ENCODE results near the gene C4BPB. TPM values are rescaled to one million over a fixed set of nuclear protein-coding genes. Genes with fewer than 3 reads are reported as not detected.

Gene C4BPB
- total RNA-seq, 1 donor from 2014 or later, result 0.25 TPM

DNA sequence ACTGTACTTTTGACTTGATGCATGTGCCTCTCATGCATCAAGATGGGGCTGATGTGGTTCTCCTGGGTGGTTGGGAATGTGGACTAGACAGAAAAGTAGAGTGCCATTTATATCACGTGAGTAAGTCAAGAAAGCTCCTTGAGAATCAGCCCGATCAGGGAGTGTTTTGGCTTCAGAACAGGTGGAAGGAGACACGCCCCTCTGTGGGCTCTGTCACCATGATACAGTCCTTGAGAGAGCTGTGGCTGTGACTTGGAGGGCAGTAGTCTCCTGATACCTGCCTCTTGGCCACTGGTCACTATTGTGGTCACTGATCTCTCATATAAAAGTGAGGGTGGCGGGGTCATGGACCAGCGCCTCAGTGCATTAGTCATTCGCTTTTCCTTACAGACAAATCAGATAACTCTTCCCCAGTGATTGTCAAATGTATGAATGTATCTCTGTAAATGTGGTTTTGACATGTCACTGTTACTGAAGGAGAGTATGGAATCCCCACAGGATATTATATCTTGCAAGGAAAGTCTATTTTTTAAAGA lies 8.9 kb upstream of the C4BPB start:
- Histone ChIP-seq H3K79me2 (ENCODE audit: insufficient read depth, low read length) (no peaks in the 10 kb centered on the region), H3K27me3 (ENCODE audit: insufficient read depth, low read length) (peaks cover 5% of the 10 kb centered on the region), H3K4me3 (ENCODE audit: insufficient read depth, low read depth, low read length) (no peak overlapping the region), H3K9me3 (ENCODE audit: insufficient read depth, low read depth, low read length) (no peaks in the 10 kb centered on the region), H2AFZ (ENCODE audit: low read depth, low read length) (no peak overlapping the region), H3K9ac (ENCODE audit: low read length) (no peak overlapping the region), H3K4me2 (ENCODE audit: low read length) (no peak overlapping the region), H4K20me1 (ENCODE audit: insufficient read depth, low read length) (no peaks in the 10 kb centered on the region), H3K27ac (ENCODE audit: low read depth, low read length) (no peak overlapping the region), H3K36me3 (ENCODE audit: insufficient read depth, low read length) (no peaks in the 10 kb centered on the region), H3K4me1 (ENCODE audit: insufficient read depth, low read length) (no peaks in the 10 kb centered on the region)
- Mint-ChIP-seq H3K4me1 (ENCODE audit: low read depth, unreplicated experiment) (peaks cover 9% of the 10 kb centered on the region), H3K4me3 (ENCODE audit: unreplicated experiment) (no peak overlapping the region), H3K9me3 (ENCODE audit: unreplicated experiment) (peaks cover 2% of the 10 kb centered on the region), H3K36me3 (ENCODE audit: low read depth, unreplicated experiment) (no peaks in the 10 kb centered on the region), H3K27me3 (ENCODE audit: low read depth, unreplicated experiment) (no peaks in the 10 kb centered on the region), H3K27ac (ENCODE audit: unreplicated experiment) (no peak overlapping the region)
- FAIRE-seq, result no peak
- TF ChIP-seq EZH2 (IDR thresholded peaks at IDR 0.05; ENCODE audit: insufficient read depth, low read length), result no peak
- TF ChIP-seq CTCF (IDR thresholded peaks at IDR 0.05; ENCODE audit: insufficient read depth, low read depth, low read length), result no peak
- no peak for DNase-seq (ENCODE audit: low read depth)

GRCh38 chr1:207081088-207081487 lies 7.6 kb upstream of the C4BPB start:
- no peaks in the 10 kb centered on the region for H3K36me3 Mint-ChIP-seq (ENCODE audit: low read depth, unreplicated experiment)
- Histone ChIP-seq H3K9me3 (ENCODE audit: insufficient read depth, low read depth, low read length) (no peaks in the 10 kb centered on the region), H3K4me1 (ENCODE audit: insufficient read depth, low read length) (no peaks in the 10 kb centered on the region), H3K4me3 (ENCODE audit: insufficient read depth, low read depth, low read length) (no peak overlapping the region), H2AFZ (ENCODE audit: low read depth, low read length) (no peak overlapping the region), H3K36me3 (ENCODE audit: insufficient read depth, low read length) (no peaks in the 10 kb centered on the region), H4K20me1 (ENCODE audit: insufficient read depth, low read length) (no peaks in the 10 kb centered on the region), H3K27me3 (ENCODE audit: insufficient read depth, low read length) (peaks cover 5% of the 10 kb centered on the region), H3K4me2 (ENCODE audit: low read length) (no peak overlapping the region), H3K9ac (ENCODE audit: low read length) (no peak overlapping the region), H3K79me2 (ENCODE audit: insufficient read depth, low read length) (no peaks in the 10 kb centered on the region), H3K27ac (ENCODE audit: low read depth, low read length) (no peak overlapping the region)
- H3K4me3 Mint-ChIP-seq (ENCODE audit: unreplicated experiment), result no peak overlapping the region
- no peak for DNase-seq (ENCODE audit: low read depth)
- no peak for TF ChIP-seq EZH2 (IDR thresholded peaks at IDR 0.05; ENCODE audit: insufficient read depth, low read length)
- no peak for TF ChIP-seq CTCF (IDR thresholded peaks at IDR 0.05; ENCODE audit: insufficient read depth, low read depth, low read length)
- no peaks in the 10 kb centered on the region for H3K27me3 Mint-ChIP-seq (ENCODE audit: low read depth, unreplicated experiment)
- FAIRE-seq, result no peak
- no peak overlapping the region for H3K27ac Mint-ChIP-seq (ENCODE audit: unreplicated experiment)
- peaks cover 17% of the 10 kb centered on the region for H3K4me1 Mint-ChIP-seq (ENCODE audit: low read depth, unreplicated experiment)
- H3K9me3 Mint-ChIP-seq (ENCODE audit: unreplicated experiment), result peaks cover 2% of the 10 kb centered on the region

DNA sequence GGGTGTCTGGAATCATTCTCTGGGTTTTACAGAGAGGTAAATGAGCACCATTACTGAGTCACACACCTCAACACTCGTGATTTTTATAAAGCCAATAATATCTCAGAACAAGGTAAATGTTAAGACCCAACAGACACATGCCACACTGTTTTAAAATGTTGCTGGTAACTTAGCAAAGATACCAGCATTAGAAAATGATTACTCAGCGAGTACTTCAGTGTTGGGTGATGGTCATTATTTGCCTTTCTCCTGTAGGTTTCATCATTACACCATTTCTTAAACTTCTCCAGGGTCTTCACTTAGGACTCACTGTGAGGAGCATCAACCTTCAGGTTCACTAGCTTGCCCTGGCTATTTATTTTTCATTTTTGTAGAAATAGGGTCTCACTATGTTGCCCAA lies 6.9 kb upstream of the C4BPB start:
- H3K27me3 Mint-ChIP-seq (ENCODE audit: low read depth, unreplicated experiment), result no peaks in the 10 kb centered on the region
- no peaks in the 10 kb centered on the region for H3K79me2 ChIP-seq (ENCODE audit: insufficient read depth, low read length)
- no peaks in the 10 kb centered on the region for H3K36me3 Mint-ChIP-seq (ENCODE audit: low read depth, unreplicated experiment)
- no peak overlapping the region for H3K4me3 ChIP-seq (ENCODE audit: insufficient read depth, low read depth, low read length)
- FAIRE-seq (no peak), DNase-seq (ENCODE audit: low read depth) (no peak)
- no peak overlapping the region for H3K27ac Mint-ChIP-seq (ENCODE audit: unreplicated experiment)
- peaks cover 2% of the 10 kb centered on the region for H3K9me3 Mint-ChIP-seq (ENCODE audit: unreplicated experiment)
- H3K27ac ChIP-seq (ENCODE audit: low read depth, low read length), result no peak overlapping the region
- no peaks in the 10 kb centered on the region for H3K4me1 ChIP-seq (ENCODE audit: insufficient read depth, low read length)
- H3K4me2 ChIP-seq (ENCODE audit: low read length), result no peak overlapping the region
- H3K4me1 Mint-ChIP-seq (ENCODE audit: low read depth, unreplicated experiment), result peaks cover 20% of the 10 kb centered on the region
- no peak overlapping the region for H3K4me3 Mint-ChIP-seq (ENCODE audit: unreplicated experiment)
- H3K9ac ChIP-seq (ENCODE audit: low read length), result no peak overlapping the region
- TF ChIP-seq CTCF (IDR thresholded peaks at IDR 0.05; ENCODE audit: insufficient read depth, low read depth, low read length) (no peak), EZH2 (IDR thresholded peaks at IDR 0.05; ENCODE audit: insufficient read depth, low read length) (no peak)
- H3K9me3 ChIP-seq (ENCODE audit: insufficient read depth, low read depth, low read length), result no peaks in the 10 kb centered on the region
- no peak overlapping the region for H2AFZ ChIP-seq (ENCODE audit: low read depth, low read length)
- H4K20me1 ChIP-seq (ENCODE audit: insufficient read depth, low read length), result no peaks in the 10 kb centered on the region
- peaks cover 5% of the 10 kb centered on the region for H3K27me3 ChIP-seq (ENCODE audit: insufficient read depth, low read length)
- H3K36me3 ChIP-seq (ENCODE audit: insufficient read depth, low read length), result no peaks in the 10 kb centered on the region

All from astrocyte (in vitro differentiated cells and primary cell).